Ishikawa (cell line): ENCODE data around the gene MYO7B.

ENCODE experiments used
- CEBPB ChIP-seq: IDR thresholded peaks from 2 replicates; pipeline ENCODE4 v1.6.1; 2012
- EP300 ChIP-seq: IDR thresholded peaks from 2 replicates; pipeline ENCODE4 v1.6.1; 2012; ENCODE audit warnings: borderline replicate concordance
- MAX ChIP-seq: IDR thresholded peaks from 2 replicates; pipeline ENCODE4 v1.6.1; 2012
- YY1 ChIP-seq: IDR thresholded peaks from 2 replicates; pipeline ENCODE4 v1.6.1; 2012; ENCODE audit warnings: low read depth

GRCh38 chr2:127559454-127559853, 24.0 kb downstream of the MYO7B start:
- no peak for TF ChIP-seq EP300
- no peak for TF ChIP-seq CEBPB
- TF ChIP-seq YY1: no peak
- TF ChIP-seq MAX: no peak
